Panc1 (cell line): ENCODE data around the gene GALNTL6. TPM values are rescaled to one million over a fixed set of nuclear protein-coding genes. Genes with fewer than 3 reads are reported as not detected.

Experiments
- ATAC-seq: fragments of 200-7000 bp; cut with Tn5 transposase; 2 replicates; pipeline ENCODE4 v1.9.1; 2020; ENCODE audit warnings: mild to moderate bottlenecking, moderate library complexity
- BruUV-seq: library from RNA; stranded (reverse); fragments of 400-500 nt; replicated peaks from 2 replicates; lab custom pipeline; 2021; lab: Mats Ljungman, UMichigan
- CTCF ChIA-PET: fragments of 300-600 bp; sonication (Branson Sonifier 250); formaldehyde crosslinking; loops from one replicate; lab custom pipeline; 2022; ENCODE audit warnings: antibody characterized with exemption; lab: Charles Lee
- POLR2A ChIA-PET: fragments of 300-600 bp; sonication (Branson Sonifier 250); formaldehyde crosslinking; loops from one replicate; lab custom pipeline; 2022; ENCODE audit warnings: antibody characterized with exemption; lab: Charles Lee
- DNase-seq: peaks from one replicate; pipeline ENCODE4 v3.0.0-alpha.2; 2010; ENCODE audit warnings: low read depth, low spot score
- H3K27ac ChIP-seq: 2 replicates; pipeline ENCODE4 v1.5.1; 2011; ENCODE audit warnings: mild to moderate bottlenecking, low read length, inconsistent platforms
- H3K27me3 ChIP-seq: fragments of 200-500 bp; sonication (Bioruptor generic); 2 replicates; pipeline ENCODE4 v1.6.0; 2014; ENCODE audit warnings: low read length, inconsistent platforms; ENCODE audit not compliant: control insufficient read depth, insufficient read depth
- H3K36me3 ChIP-seq: fragments of 200-500 bp; sonication (Bioruptor generic); 2 replicates; pipeline ENCODE4 v1.5.1; 2014; ENCODE audit warnings: inconsistent platforms, mild to moderate bottlenecking, low read length, moderate library complexity; ENCODE audit not compliant: control insufficient read depth, insufficient read depth
- H3K4me1 ChIP-seq: 2 replicates; pipeline ENCODE4 v1.5.1; 2011; ENCODE audit warnings: inconsistent platforms, mild to moderate bottlenecking, low read length, moderate library complexity; ENCODE audit not compliant: control insufficient read depth, insufficient read depth
- H3K4me3 ChIP-seq, 2 experiments: 2 replicates each; pipeline ENCODE4 v1.5.1; 2011 to 2012; ENCODE audit warnings: low read depth in 2 of 2, low read length in 2 of 2, mild to moderate bottlenecking in 2 of 2, inconsistent platforms in 1 of 2, moderate library complexity in 1 of 2
- H3K9me3 ChIP-seq: fragments of 200-500 bp; sonication (Bioruptor generic); 2 replicates; pipeline ENCODE4 v1.5.1; 2014; ENCODE audit warnings: low read depth, mild to moderate bottlenecking, inconsistent platforms, low read length, moderate library complexity; ENCODE audit not compliant: control insufficient read depth, insufficient read depth
- POLR2AphosphoS5 ChIP-seq: IDR thresholded peaks from 2 replicates; pipeline ENCODE4 v1.6.1; 2012; ENCODE audit warnings: mild to moderate bottlenecking, low read depth, low read length, moderate library complexity
- REST ChIP-seq, 2 experiments: IDR thresholded peaks; 2 replicates each; pipeline ENCODE4 v1.6.1; 2011 to 2012; ENCODE audit warnings: low read depth in 2 of 2, control low read depth in 1 of 2, low read length in 1 of 2, mild to moderate bottlenecking in 1 of 2, moderate library complexity in 1 of 2; ENCODE audit not compliant: insufficient read depth in 1 of 2
- SIN3A ChIP-seq: IDR thresholded peaks from 2 replicates; pipeline ENCODE4 v1.6.1; 2012; ENCODE audit warnings: low read depth, mild to moderate bottlenecking, low read length, moderate library complexity, borderline replicate concordance; ENCODE audit not compliant: insufficient read depth
- TCF7L2 ChIP-seq: IDR thresholded peaks from 2 replicates; pipeline ENCODE4 v1.6.1; 2011; ENCODE audit warnings: mild to moderate bottlenecking, low read depth, low read length, inconsistent platforms
- in situ Hi-C: cut with HindIII; loops from 2 replicates; pipeline ENCODE4 v1.10.0; 2016; ENCODE audit warnings: low sequenced_read_pairs, low pct_unique_long_range_greater_than_20kb
- intact Hi-C: fragments of 100-400 bp; cut with micrococcal nuclease; formaldehyde crosslinking; loops from one replicate; pipeline ENCODE4 v1.10.0; 2022; ENCODE audit not compliant: unreplicated experiment
- total RNA-seq: library from RNA; stranded (reverse); gene quantifications from one replicate; pipeline ENCODE4 v1.2.1, GENCODE V29; 2021; ENCODE audit not compliant: unreplicated experiment
- TF ChIP-seq, protein P1 (sequence below): fragments of 450-650 bp; IDR thresholded peaks from 2 replicates; pipeline ENCODE4 v1.5.1; 2017; ENCODE audit warnings: mild to moderate bottlenecking

The GALNTL6 gene
- total RNA-seq, 1 experiment from 2014 or later, result not detected

GRCh38 chr4:172055498-172055897 is 242.3 kb downstream of the GALNTL6 start:
- Histone ChIP-seq H3K4me3 (no peak overlapping the region), H3K27me3 (no peaks in the 10 kb centered on the region), H3K4me1 (no peaks in the 10 kb centered on the region), H3K36me3 (no peaks in the 10 kb centered on the region), H3K27ac (no peak overlapping the region), H3K9me3 (no peaks in the 10 kb centered on the region)
- in situ Hi-C loops, result no loop called here
- no TSS peak for BruUV-seq
- TF ChIP-seq REST (IDR thresholded peaks at IDR 0.05; ENCODE audit: insufficient read depth in 1 of 2, low read depth in 2 of 2, low read length in 1 of 2) (no peak), SIN3A (no peak), TCF7L2 (no peak), POLR2AphosphoS5 (no peak)
- TF ChIP-seq, protein P1, sequence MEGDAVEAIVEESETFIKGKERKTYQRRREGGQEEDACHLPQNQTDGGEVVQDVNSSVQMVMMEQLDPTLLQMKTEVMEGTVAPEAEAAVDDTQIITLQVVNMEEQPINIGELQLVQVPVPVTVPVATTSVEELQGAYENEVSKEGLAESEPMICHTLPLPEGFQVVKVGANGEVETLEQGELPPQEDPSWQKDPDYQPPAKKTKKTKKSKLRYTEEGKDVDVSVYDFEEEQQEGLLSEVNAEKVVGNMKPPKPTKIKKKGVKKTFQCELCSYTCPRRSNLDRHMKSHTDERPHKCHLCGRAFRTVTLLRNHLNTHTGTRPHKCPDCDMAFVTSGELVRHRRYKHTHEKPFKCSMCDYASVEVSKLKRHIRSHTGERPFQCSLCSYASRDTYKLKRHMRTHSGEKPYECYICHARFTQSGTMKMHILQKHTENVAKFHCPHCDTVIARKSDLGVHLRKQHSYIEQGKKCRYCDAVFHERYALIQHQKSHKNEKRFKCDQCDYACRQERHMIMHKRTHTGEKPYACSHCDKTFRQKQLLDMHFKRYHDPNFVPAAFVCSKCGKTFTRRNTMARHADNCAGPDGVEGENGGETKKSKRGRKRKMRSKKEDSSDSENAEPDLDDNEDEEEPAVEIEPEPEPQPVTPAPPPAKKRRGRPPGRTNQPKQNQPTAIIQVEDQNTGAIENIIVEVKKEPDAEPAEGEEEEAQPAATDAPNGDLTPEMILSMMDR, result no peak
- DNase-seq, result no peak
- POLR2A ChIA-PET, result no interaction called here
- intact Hi-C loops, result no loop called here
- CTCF ChIA-PET, result no interaction called here
- ATAC-seq, result no peak

- ChIA-PET CTCF (no interaction called here), POLR2A (interaction anchor here (0.7 kb wide), 1 partner anchor 88 kb away, joined by 4 read pairs; no protein-coding TSS in a partner anchor)
- H3K36me3 ChIP-seq, result no peaks in the 10 kb centered on the region
- H3K9me3 ChIP-seq, result no peaks in the 10 kb centered on the region
- intact Hi-C loops, result no loop called here
- H3K4me1 ChIP-seq, result no peaks in the 10 kb centered on the region
- ATAC-seq, result no peak
- no peak overlapping the region for H3K4me3 ChIP-seq
- in situ Hi-C loops, result no loop called here
- no peak overlapping the region for H3K27ac ChIP-seq
- BruUV-seq, result no TSS peak
- no peaks in the 10 kb centered on the region for H3K27me3 ChIP-seq
- DNase-seq, result no peak
- TF ChIP-seq, protein P1, result no peak
- TF ChIP-seq POLR2AphosphoS5, result no peak
- TF ChIP-seq REST (IDR thresholded peaks at IDR 0.05; ENCODE audit: insufficient read depth in 1 of 2, low read depth in 2 of 2, low read length in 1 of 2), result no peak
- no peak for TF ChIP-seq SIN3A
- no peak for TF ChIP-seq TCF7L2
Observed at GRCh38 chr4:172061204-172061603, 248.0 kb downstream of the GALNTL6 start.
